HEK293 (cell line): Measurements from ENCODE around the gene GAREM1.

ENCODE experiments used
- EGR2 ChIP-seq: fragments of 450-650 bp; formaldehyde crosslinking; IDR thresholded peaks from 2 replicates; pipeline ENCODE4 v1.5.1; 2016; ENCODE audit warnings: low read depth, missing biosample characterization, missing genetic modification characterization
- GFI1B ChIP-seq: fragments of 450-650 bp; formaldehyde crosslinking; IDR thresholded peaks from 2 replicates; pipeline ENCODE4 v1.5.1; 2016; ENCODE audit warnings: missing biosample characterization, missing genetic modification characterization
- KLF7 ChIP-seq: fragments of 450-650 bp; formaldehyde crosslinking; IDR thresholded peaks from 2 replicates; pipeline ENCODE4 v1.5.1; 2016; ENCODE audit warnings: missing biosample characterization, missing genetic modification characterization, borderline replicate concordance
- MEIS1 ChIP-seq: sonication (generic); formaldehyde crosslinking; IDR thresholded peaks from 2 replicates; pipeline ENCODE4 v1.8.1; 2022; ENCODE audit warnings: missing genetic modification reagents, mild to moderate bottlenecking, borderline replicate concordance
- SCRT1 ChIP-seq: fragments of 450-650 bp; formaldehyde crosslinking; IDR thresholded peaks from 2 replicates; pipeline ENCODE4 v1.5.1; 2016; ENCODE audit warnings: missing biosample characterization, missing genetic modification characterization, borderline replicate concordance
- SETDB1 ChIP-seq: IDR thresholded peaks from one replicate; pipeline ENCODE4 v1.6.1; 2017; ENCODE audit warnings: mild to moderate bottlenecking, low read length, moderate library complexity, mixed read lengths; ENCODE audit not compliant: insufficient read length
- YY1 ChIP-seq: fragments of 450-650 bp; formaldehyde crosslinking; IDR thresholded peaks from 2 replicates; pipeline ENCODE4 v1.5.1; 2018; ENCODE audit warnings: missing biosample characterization, missing genetic modification characterization
- ZBTB48 ChIP-seq: fragments of 450-650 bp; formaldehyde crosslinking; IDR thresholded peaks from 2 replicates; pipeline ENCODE4 v1.5.1; 2016; ENCODE audit warnings: missing biosample characterization, missing genetic modification characterization
- ZNF112 ChIP-seq: fragments of 450-650 bp; formaldehyde crosslinking; IDR thresholded peaks from 2 replicates; pipeline ENCODE4 v1.5.0; 2017; ENCODE audit warnings: missing biosample characterization, missing genetic modification characterization
- ZNF140 ChIP-seq: fragments of 450-650 bp; formaldehyde crosslinking; IDR thresholded peaks from 2 replicates; pipeline ENCODE4 v1.5.1; 2016; ENCODE audit warnings: missing biosample characterization, missing genetic modification characterization
- ZNF2 ChIP-seq: fragments of 450-650 bp; formaldehyde crosslinking; IDR thresholded peaks from 2 replicates; pipeline ENCODE4 v1.5.1; 2016; ENCODE audit warnings: missing biosample characterization, missing genetic modification characterization
- ZNF223 ChIP-seq: fragments of 450-650 bp; formaldehyde crosslinking; IDR thresholded peaks from 2 replicates; pipeline ENCODE4 v1.5.1; 2016; ENCODE audit warnings: missing biosample characterization, missing genetic modification characterization
- ZNF394 ChIP-seq: fragments of 450-650 bp; formaldehyde crosslinking; IDR thresholded peaks from 2 replicates; pipeline ENCODE4 v1.5.1; 2016; ENCODE audit warnings: missing biosample characterization, missing genetic modification characterization, mild to moderate bottlenecking, moderate library complexity, borderline replicate concordance
- ZNF473 ChIP-seq: fragments of 450-650 bp; formaldehyde crosslinking; IDR thresholded peaks from 2 replicates; pipeline ENCODE4 v1.5.1; 2017; ENCODE audit warnings: missing biosample characterization, missing genetic modification characterization
- ZNF521 ChIP-seq: fragments of 450-650 bp; formaldehyde crosslinking; IDR thresholded peaks from 2 replicates; pipeline ENCODE4 v1.5.1; 2017; ENCODE audit warnings: missing biosample characterization, mild to moderate bottlenecking, missing genetic modification characterization
- ZNF530 ChIP-seq: fragments of 450-650 bp; formaldehyde crosslinking; IDR thresholded peaks from 2 replicates; pipeline ENCODE4 v1.5.1; 2016; ENCODE audit warnings: low read depth, missing biosample characterization, missing genetic modification characterization
- ZNF558 ChIP-seq: fragments of 450-650 bp; formaldehyde crosslinking; IDR thresholded peaks from 2 replicates; pipeline ENCODE4 v1.5.1; 2016; ENCODE audit warnings: missing biosample characterization, missing genetic modification characterization
- TF ChIP-seq, protein P1 (sequence below): fragments of 450-650 bp; formaldehyde crosslinking; IDR thresholded peaks from 2 replicates; pipeline ENCODE4 v1.5.1; 2016; ENCODE audit warnings: missing biosample characterization, missing genetic modification characterization
- TF ChIP-seq, protein P2 (sequence below): fragments of 450-650 bp; formaldehyde crosslinking; IDR thresholded peaks from 2 replicates; pipeline ENCODE4 v1.5.1; 2016; ENCODE audit warnings: missing biosample characterization, missing genetic modification characterization
- TF ChIP-seq, protein P3 (sequence below): fragments of 450-650 bp; formaldehyde crosslinking; IDR thresholded peaks from 2 replicates; pipeline ENCODE4 v1.5.1; 2017; ENCODE audit warnings: missing biosample characterization, missing genetic modification characterization
- TF ChIP-seq, protein P4 (sequence below): fragments of 450-650 bp; formaldehyde crosslinking; IDR thresholded peaks from 2 replicates; pipeline ENCODE4 v1.5.1; 2017; ENCODE audit warnings: missing biosample characterization, missing genetic modification characterization
- TF ChIP-seq, protein P5 (sequence below): fragments of 450-650 bp; formaldehyde crosslinking; IDR thresholded peaks from 2 replicates; pipeline ENCODE4 v1.5.1; 2016; ENCODE audit warnings: missing biosample characterization, missing genetic modification characterization
- TF ChIP-seq, protein P6 (sequence below): fragments of 450-650 bp; formaldehyde crosslinking; IDR thresholded peaks from 2 replicates; pipeline ENCODE4 v1.5.1; 2016; ENCODE audit warnings: missing biosample characterization, missing genetic modification characterization
- TF ChIP-seq, protein P7 (sequence below): fragments of 450-650 bp; formaldehyde crosslinking; IDR thresholded peaks from 2 replicates; pipeline ENCODE4 v1.5.1; 2016; ENCODE audit warnings: missing biosample characterization, missing genetic modification characterization

Gene GAREM1

DNA sequence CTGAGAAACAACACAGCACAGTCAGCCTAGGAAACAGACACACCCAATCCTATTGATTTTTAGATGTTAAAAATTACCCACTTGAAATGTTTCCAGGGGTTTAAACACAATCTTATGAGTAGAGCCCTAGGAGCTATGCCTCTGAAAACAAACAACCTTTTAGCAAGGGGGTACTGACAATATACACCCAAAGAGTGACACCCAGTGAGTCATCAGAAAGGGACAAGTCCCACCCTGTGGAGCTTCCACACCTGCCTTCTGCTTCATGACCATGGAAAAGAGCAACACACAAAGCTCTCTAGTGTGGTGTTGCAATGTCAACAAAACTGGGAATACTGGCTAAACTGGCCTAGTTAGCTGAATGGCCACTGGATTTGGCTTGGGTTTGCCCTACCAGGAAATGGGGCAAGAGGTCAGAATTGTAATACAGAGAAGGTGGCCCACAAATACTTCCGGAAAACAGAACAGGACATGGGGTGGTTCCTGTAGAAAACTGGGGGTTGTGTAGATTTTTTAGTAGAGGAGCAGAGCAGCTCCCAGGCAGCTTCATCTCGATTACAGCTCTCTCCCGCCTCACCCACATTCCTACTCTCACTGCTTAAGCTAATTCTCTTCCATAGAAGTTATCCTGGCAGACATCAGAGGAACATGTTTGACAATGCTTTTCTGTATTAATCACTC is 98.2 kb downstream of the GAREM1 start (continued):
- TF ChIP-seq, protein P1, sequence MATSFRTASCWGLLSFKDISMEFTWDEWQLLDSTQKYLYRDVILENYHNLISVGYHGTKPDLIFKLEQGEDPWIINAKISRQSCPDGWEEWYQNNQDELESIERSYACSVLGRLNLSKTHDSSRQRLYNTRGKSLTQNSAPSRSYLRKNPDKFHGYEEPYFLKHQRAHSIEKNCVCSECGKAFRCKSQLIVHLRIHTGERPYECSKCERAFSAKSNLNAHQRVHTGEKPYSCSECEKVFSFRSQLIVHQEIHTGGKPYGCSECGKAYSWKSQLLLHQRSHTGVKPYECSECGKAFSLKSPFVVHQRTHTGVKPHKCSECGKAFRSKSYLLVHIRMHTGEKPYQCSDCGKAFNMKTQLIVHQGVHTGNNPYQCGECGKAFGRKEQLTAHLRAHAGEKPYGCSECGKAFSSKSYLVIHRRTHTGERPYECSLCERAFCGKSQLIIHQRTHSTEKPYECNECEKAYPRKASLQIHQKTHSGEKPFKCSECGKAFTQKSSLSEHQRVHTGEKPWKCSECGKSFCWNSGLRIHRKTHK (tag by site-specific recombination), result no peak
- TF ChIP-seq, protein P2, sequence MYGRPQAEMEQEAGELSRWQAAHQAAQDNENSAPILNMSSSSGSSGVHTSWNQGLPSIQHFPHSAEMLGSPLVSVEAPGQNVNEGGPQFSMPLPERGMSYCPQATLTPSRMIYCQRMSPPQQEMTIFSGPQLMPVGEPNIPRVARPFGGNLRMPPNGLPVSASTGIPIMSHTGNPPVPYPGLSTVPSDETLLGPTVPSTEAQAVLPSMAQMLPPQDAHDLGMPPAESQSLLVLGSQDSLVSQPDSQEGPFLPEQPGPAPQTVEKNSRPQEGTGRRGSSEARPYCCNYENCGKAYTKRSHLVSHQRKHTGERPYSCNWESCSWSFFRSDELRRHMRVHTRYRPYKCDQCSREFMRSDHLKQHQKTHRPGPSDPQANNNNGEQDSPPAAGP (tag by site-specific recombination), result peak; percentile 93
- TF ChIP-seq ZNF521 (tag by site-specific recombination) (no peak), ZNF473 (tag by site-specific recombination) (no peak), YY1 (tag by site-specific recombination) (no peak), SCRT1 (tag by site-specific recombination) (no peak), EGR2 (tag by site-specific recombination) (no peak), GFI1B (tag by site-specific recombination) (no peak), KLF7 (tag by site-specific recombination) (0 out of 2 replicates have a peak, but pooled peaks have one; percentile 38), ZNF112 (no peak), SETDB1 (no peak), ZNF140 (no peak), ZBTB48 (tag by site-specific recombination) (peak; percentile 68; the same call in 1 of the 2 replicates), ZNF558 (tag by site-specific recombination) (no peak), MEIS1 (CRISPR knock-in tag) (no peak), ZNF530 (tag by site-specific recombination) (no peak), ZNF2 (no peak), ZNF394 (tag by site-specific recombination) (no peak), ZNF223 (tag by site-specific recombination) (no peak)
- TF ChIP-seq, protein P3, sequence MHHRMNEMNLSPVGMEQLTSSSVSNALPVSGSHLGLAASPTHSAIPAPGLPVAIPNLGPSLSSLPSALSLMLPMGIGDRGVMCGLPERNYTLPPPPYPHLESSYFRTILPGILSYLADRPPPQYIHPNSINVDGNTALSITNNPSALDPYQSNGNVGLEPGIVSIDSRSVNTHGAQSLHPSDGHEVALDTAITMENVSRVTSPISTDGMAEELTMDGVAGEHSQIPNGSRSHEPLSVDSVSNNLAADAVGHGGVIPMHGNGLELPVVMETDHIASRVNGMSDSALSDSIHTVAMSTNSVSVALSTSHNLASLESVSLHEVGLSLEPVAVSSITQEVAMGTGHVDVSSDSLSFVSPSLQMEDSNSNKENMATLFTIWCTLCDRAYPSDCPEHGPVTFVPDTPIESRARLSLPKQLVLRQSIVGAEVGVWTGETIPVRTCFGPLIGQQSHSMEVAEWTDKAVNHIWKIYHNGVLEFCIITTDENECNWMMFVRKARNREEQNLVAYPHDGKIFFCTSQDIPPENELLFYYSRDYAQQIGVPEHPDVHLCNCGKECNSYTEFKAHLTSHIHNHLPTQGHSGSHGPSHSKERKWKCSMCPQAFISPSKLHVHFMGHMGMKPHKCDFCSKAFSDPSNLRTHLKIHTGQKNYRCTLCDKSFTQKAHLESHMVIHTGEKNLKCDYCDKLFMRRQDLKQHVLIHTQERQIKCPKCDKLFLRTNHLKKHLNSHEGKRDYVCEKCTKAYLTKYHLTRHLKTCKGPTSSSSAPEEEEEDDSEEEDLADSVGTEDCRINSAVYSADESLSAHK (tag by site-specific recombination), result peak; percentile 39; the same call in 1 of the 2 replicates
- TF ChIP-seq, protein P4, sequence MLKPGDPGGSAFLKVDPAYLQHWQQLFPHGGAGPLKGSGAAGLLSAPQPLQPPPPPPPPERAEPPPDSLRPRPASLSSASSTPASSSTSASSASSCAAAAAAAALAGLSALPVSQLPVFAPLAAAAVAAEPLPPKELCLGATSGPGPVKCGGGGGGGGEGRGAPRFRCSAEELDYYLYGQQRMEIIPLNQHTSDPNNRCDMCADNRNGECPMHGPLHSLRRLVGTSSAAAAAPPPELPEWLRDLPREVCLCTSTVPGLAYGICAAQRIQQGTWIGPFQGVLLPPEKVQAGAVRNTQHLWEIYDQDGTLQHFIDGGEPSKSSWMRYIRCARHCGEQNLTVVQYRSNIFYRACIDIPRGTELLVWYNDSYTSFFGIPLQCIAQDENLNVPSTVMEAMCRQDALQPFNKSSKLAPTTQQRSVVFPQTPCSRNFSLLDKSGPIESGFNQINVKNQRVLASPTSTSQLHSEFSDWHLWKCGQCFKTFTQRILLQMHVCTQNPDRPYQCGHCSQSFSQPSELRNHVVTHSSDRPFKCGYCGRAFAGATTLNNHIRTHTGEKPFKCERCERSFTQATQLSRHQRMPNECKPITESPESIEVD, result peak; percentile 46; the same call in 1 of the 2 replicates
- TF ChIP-seq, protein P5, sequence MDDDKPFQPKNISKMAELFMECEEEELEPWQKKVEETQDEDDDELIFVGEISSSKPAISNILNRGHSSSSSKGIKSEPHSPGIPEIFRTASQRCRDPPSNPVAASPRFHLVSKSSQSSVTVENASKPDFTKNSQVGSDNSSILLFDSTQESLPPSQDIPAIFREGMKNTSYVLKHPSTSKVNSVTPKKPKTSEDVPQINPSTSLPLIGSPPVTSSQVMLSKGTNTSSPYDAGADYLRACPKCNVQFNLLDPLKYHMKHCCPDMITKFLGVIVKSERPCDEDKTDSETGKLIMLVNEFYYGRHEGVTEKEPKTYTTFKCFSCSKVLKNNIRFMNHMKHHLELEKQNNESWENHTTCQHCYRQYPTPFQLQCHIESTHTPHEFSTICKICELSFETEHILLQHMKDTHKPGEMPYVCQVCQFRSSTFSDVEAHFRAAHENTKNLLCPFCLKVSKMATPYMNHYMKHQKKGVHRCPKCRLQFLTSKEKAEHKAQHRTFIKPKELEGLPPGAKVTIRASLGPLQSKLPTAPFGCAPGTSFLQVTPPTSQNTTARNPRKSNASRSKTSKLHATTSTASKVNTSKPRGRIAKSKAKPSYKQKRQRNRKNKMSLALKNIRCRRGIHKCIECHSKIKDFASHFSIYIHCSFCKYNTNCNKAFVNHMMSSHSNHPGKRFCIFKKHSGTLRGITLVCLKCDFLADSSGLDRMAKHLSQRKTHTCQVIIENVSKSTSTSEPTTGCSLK, result no peak
- TF ChIP-seq, protein P6, sequence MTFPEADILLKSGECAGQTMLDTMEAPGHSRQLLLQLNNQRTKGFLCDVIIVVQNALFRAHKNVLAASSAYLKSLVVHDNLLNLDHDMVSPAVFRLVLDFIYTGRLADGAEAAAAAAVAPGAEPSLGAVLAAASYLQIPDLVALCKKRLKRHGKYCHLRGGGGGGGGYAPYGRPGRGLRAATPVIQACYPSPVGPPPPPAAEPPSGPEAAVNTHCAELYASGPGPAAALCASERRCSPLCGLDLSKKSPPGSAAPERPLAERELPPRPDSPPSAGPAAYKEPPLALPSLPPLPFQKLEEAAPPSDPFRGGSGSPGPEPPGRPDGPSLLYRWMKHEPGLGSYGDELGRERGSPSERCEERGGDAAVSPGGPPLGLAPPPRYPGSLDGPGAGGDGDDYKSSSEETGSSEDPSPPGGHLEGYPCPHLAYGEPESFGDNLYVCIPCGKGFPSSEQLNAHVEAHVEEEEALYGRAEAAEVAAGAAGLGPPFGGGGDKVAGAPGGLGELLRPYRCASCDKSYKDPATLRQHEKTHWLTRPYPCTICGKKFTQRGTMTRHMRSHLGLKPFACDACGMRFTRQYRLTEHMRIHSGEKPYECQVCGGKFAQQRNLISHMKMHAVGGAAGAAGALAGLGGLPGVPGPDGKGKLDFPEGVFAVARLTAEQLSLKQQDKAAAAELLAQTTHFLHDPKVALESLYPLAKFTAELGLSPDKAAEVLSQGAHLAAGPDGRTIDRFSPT, result no peak
- TF ChIP-seq, protein P7, sequence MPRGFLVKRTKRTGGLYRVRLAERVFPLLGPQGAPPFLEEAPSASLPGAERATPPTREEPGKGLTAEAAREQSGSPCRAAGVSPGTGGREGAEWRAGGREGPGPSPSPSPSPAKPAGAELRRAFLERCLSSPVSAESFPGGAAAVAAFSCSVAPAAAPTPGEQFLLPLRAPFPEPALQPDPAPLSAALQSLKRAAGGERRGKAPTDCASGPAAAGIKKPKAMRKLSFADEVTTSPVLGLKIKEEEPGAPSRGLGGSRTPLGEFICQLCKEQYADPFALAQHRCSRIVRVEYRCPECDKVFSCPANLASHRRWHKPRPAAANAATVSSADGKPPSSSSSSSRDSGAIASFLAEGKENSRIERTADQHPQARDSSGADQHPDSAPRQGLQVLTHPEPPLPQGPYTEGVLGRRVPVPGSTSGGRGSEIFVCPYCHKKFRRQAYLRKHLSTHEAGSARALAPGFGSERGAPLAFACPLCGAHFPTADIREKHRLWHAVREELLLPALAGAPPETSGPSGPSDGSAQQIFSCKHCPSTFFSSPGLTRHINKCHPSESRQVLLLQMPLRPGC, result no peak
